NK-92 treated with Interleukin-12 subunit alpha and Interleukin-12 subunit beta, amount 100 ng/mL, for 24 hours (cell line): Measurements from ENCODE around the gene IL25.
"Not testable (repeated sequence)": the region's sequence is repeated elsewhere in the genome, so short reads cannot be mapped to it uniquely, and the experiment has no call there.

Experiments
- DNase-seq: peaks from one replicate; lab custom pipeline; 2025; lab: John Stamatoyannopoulos, UW

IL25 gene

GRCh38 chr14:23389871-23390270 lies 17.3 kb downstream of the IL25 start:
- not testable (repeated sequence) for DNase-seq

- DNase-seq = no peak
Measured at GRCh38 chr14:23392613-23393012, 20.0 kb downstream of the IL25 start.

DNA sequence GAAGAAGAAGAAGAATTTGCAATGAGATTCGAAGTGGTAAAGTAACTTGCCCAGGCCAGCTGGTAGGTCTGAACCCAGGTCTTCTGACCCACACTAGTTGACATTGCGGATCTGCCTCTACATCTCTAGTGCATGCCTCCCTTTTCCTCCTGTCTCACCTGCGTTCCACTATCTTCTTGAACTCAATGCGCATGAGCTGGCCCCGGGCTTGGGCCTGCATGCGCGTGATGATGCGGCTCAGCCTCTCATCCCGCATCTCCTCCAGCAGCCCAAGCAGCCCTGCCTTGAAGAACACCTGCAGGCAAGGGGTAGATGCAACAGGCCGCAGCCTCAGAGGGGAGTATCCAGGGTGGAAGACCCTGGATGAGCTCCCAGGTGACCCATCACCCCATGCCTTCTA lies 23.5 kb downstream of the IL25 start:
- no peak for DNase-seq

DNA sequence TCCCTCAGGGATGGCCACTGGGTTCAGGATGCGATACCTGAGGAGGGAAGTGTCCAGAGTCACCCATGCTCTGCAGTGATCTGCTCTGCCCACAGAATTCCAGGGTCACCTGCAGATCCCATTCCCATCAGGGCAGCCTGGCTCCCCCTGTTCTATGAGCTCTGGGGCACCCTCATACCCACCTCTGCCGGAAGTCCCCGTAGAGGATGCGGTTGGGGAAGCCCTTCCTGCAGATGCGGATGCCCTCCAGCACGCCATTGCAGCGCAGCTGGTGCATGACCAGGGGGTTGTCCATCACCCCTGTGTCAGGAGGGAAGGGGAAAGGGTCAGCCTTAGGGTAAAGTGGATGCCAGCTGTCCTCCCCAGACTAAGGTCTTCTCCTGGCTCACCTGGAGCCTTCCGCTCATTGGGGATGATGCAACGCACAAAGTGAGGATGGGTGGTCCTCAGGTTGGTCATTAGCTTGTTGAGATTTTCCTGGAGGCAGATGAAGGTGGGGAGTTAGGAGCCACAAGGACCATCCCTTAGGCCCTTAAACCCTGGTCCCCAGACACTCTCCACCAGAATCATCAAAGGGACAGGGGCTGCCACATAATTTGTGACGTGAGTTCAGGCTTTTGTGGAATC lies 24.3 kb downstream of the IL25 start:
- no peak for DNase-seq

GRCh38 chr14:23398348-23398747 lies 25.7 kb downstream of the IL25 start:
- DNase-seq = no peak

DNA sequence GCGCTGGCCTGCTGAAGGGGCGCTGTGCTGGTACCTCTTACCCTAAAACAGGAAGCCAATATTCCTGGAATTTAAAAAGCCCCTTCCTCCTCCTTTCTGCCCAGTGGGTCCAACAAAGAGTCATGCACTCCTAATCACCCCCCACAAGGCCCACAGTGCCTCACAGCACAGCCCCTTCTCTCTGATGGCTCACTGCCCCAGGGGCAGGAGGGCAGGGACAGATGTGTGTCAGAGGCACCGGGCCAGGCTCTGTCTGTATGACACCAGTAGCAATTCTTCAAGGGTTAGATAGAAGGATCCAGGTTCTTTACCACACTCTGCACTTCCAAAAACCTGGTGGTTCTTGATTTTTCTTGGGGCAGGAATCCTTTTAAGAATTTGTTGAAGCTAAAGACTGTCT lies 26.5 kb downstream of the IL25 start:
- no peak for DNase-seq

DNA sequence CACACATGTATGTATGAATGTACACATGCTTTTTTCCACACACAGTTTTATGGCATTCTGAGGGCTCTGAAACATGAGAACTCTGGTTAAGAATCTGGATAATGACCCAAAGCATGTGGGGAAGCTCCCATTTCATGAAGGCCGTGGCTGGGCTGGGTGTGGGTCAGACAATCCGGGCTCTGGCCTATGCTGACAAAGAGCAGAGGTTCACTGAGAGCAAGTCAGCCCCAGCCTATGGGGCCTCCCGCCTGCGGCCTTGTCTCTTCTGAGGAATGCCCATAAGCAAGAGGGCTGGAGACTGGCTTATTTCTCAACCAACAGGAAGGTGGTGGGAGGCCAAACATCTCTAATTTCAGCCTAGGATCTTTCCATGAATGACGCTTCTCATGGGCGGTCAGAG lies 27.0 kb downstream of the IL25 start:
- no peak for DNase-seq

DNA sequence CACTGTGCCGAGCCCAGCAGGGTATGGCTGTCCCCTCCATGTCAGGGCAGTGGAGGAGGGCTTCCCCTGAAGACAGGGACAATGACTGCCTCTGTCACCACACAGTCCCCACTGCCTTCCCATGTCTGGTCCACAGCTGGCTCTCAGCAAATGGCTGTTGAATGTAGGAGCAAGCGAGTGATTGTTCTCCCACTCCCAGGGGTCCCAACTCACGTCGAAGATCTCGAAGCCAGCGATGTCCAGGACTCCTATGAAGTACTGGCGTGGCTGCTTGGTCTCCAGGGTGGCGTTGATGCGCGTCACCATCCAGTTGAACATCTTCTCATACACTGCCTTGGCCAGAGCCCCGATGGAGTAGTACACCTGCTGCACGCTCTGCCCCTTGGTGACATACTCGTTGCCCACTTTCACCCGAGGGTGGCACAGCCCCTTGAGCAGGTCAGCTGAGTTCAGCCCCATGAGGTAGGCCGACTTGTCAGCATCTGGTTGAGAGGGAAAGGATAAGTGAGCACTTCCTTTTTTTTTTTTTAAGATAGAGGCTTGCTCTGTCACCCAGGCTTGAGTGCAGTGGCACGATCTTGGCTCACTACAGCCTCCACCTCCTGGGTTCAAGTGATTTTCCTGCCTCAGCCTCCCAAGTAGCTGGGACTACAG lies 28.0 kb downstream of the IL25 start:
- not testable (repeated sequence) for DNase-seq

DNA sequence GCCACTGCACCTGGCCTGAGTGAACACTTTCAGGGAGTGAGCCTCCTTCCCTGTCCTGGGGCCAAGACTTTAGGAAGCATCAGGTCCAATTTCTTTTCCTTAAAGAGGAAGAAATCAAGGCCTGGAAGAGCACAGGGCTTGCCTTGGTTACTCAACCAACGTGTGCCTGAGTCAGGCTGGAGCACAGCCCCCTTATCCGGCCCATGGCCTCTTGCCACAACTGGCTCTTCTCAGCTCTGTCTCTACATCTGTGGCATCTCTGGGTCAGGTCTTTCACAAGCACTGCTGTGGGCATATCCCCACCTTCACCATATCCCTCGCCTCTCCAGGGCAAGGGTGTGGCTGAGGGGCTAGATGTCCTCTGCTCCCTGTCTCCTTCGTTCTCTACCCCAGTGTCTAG lies 28.7 kb downstream of the IL25 start:
- no peak for DNase-seq

- no peak for DNase-seq
Measured at GRCh38 chr14:23402296-23403138, 29.9 kb downstream of the IL25 start.

DNA sequence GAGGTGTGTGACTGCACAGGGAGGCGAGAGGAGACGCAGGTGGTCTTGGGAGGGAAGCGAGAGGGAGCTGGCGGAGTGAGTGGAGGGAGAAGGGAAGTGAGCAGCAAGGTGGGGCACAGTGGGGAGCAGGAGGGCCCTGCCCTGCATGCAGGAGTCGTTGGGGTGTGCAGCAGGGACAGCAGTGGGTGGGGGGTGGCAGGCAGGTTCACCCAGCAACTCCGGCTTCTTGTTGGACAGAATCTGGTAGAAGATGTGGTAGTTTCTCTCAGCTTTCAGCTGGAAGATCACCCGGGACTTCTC lies 30.5 kb downstream of the IL25 start:
- no peak for DNase-seq

GRCh38 chr14:23403908-23404307 lies 31.3 kb downstream of the IL25 start:
- DNase-seq = no peak

GRCh38 chr14:23404331-23404900 lies 31.8 kb downstream of the IL25 start:
- no peak for DNase-seq

GRCh38 chr14:23405096-23405495 lies 32.5 kb downstream of the IL25 start:
- no peak for DNase-seq

DNA sequence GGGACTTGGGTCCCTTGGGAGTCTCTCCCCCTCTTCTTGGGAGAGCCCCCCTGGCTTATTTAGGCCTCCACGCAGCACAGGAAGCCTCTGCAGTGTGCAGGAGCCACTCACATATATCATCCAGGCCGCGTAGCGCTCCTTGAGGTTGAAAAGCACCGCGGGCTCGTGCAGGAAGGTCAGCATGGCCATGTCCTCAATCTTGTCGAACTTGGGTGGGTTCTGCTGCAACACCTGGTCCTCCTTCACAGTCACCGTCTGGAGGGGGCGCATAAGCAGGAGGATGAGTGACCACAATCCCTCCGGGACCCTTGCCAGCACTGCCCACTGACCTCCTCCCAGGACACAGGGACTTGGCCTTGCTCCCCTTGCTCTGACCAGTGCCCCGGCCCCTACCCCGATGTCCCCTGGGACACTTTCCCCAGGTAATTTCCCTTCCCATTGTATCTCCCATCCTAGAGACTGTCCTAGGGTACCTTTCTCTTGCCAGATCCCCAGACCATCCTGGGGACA lies 33.0 kb downstream of the IL25 start:
- no peak for DNase-seq

DNA sequence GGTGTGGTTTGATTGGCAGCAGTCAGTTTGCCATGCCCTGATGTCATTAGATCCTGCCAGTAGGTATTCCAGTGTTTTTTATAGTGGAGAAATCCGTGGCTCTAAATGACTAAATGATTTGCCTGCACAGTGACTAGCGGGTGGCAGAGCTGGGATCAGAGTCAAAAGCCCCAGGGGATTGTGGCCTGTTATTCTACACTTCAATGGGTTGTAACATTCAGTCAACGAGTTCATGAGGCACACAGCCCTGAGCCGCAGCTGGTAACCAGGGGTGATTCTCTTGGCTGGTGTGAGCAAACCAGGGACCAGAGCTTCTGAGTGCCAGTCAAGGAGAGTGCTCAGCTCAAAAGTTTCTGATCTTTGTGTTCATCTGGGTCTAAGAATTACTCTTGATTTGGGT lies 33.6 kb downstream of the IL25 start:
- no peak for DNase-seq

DNA sequence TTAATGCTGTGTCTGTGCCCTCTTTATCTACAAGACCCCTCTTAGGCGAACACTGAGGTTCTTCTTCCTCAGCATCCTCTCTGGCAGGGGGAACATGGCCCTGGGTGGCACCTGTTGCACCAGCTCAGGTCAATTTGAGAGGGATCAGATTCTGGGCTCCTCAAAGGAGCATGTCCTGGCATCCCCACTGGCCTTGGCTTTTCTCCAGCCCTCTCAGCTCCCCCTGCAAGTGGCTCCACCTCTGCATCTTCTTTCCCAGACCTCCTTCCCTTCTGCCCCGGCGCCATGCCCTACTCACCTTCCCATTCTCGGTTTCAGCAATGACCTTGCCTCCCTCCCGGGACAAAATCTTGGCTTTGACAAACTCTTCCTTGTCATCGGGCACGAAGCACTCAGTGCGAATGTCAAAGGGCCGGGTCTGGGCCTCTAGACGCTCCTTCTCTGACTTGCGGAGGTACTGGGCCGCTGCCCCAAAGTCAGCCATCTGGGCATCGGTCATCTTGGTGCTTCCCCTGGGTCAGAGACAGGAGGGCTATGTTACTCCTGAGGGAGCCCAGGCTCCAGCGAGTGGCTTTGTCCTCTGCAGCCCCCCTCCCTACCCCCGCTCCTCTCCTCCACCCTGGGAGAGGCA lies 34.2 kb downstream of the IL25 start:
- no peak for DNase-seq

DNA sequence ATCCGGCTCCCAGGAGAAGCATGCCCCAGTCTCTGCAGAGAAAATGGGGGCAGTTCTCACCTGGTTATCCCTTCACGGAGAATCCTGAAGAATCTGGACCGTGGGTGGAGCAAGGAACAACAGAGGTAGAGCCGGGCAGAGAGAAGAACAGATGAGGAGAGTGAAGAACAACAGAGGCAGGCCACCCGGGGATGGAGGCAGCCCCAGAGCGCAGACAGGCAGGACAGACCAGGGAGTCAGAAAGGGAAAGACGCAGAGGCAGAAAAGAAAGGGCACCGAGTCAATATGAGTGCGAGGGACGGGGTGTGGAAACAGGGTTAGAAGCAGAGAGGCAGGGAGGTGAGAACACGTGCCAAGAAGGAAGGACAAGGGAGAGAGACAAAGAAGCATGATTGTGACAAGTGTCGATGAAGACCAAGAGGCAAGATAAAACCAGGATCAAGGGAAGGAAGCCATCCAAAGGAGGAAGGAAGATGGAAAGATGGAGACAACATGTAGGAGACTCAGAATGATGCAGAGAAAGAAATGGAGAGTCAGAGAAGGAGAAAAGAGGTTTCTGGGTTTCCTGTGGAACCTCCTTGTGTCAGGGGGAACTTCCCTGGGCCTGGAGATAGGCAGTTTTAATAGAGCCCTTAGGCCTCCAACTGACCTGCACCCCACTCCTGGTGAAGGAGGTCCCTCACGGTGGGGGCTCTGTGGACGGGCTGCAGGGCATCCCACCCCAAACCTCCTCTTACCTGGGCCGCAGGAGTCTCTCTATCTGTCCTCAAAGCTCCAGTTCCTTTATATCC lies 35.1 kb downstream of the IL25 start, which contains the start of gene MYH6:
TSS of gene MYH6 (minus strand) at position 758 of the 791 bp plus-strand sequence. CDS start 1,050 bp downstream, outside the sequence.
- no peak for DNase-seq

DNA sequence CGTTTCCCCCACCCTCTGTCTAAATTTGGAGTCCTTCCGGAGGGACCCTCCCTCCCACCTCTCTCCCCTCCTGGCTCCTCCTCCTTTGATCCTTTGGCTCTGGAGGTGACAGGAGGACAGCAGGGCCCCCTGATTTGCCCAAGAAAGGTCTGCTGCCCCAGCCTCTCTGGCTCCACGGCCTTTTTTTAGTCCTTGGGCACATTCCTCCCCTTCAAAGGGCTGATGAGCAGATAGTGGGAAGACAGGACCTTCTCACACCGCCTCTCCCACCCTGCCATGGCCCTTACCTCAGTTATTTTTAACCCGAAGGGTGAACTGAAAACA lies 35.7 kb downstream of the IL25 start:
- DNase-seq = no peak

GRCh38 chr14:23409475-23409874 lies 36.9 kb downstream of the IL25 start:
- no peak for DNase-seq

GRCh38 chr14:23409966-23410635 lies 37.5 kb downstream of the IL25 start:
- no peak for DNase-seq
